HepG2 (cell line): Measurements from ENCODE around the gene WDR35. TPM values are rescaled to one million over a fixed set of nuclear protein-coding genes. Genes with fewer than 3 reads are reported as not detected.

Experiments used
- ARID3A ChIP-seq: IDR thresholded peaks from 2 replicates; pipeline ENCODE4 v1.6.1; 2012; ENCODE audit warnings: low read depth, low read length, improper control_type of control experiment
- BATF2 ChIP-seq: sonication (generic); formaldehyde crosslinking; IDR thresholded peaks from 2 replicates; pipeline ENCODE4 v1.8.0; 2022; ENCODE audit warnings: mild to moderate bottlenecking, missing genetic modification reagents, moderate library complexity
- E2F2 ChIP-seq: sonication (generic); formaldehyde crosslinking; IDR thresholded peaks from 2 replicates; pipeline ENCODE4 v1.4.0; 2020; ENCODE audit warnings: missing genetic modification reagents, borderline replicate concordance
- KDM1A ChIP-seq: IDR thresholded peaks from 2 replicates; pipeline ENCODE4 v1.6.1; 2016; ENCODE audit warnings: missing compliant biosample characterization
- MTA1 ChIP-seq: sonication (generic); formaldehyde crosslinking; IDR thresholded peaks from 2 replicates; pipeline ENCODE4 v1.4.0; 2020; ENCODE audit warnings: missing genetic modification reagents, mild to moderate bottlenecking, borderline replicate concordance
- MYC ChIP-seq: sonication (generic); formaldehyde crosslinking; IDR thresholded peaks from 2 replicates; pipeline ENCODE4 v1.9.0; 2021; ENCODE audit warnings: missing genetic modification reagents, borderline replicate concordance
- NAIF1 ChIP-seq: sonication (generic); formaldehyde crosslinking; IDR thresholded peaks from 2 replicates; pipeline ENCODE4 v1.5.0; 2020; ENCODE audit warnings: mild to moderate bottlenecking, missing genetic modification reagents, borderline replicate concordance
- NR2F6 ChIP-seq, 2 experiments: IDR thresholded peaks; 2 replicates each; pipeline ENCODE4 v1.6.1; 2016; ENCODE audit warnings: antibody characterized with exemption in 1 of 2, mild to moderate bottlenecking in 1 of 2
- PBX3 ChIP-seq: sonication (generic); formaldehyde crosslinking; IDR thresholded peaks from 2 replicates; pipeline ENCODE4 v1.8.1; 2023; ENCODE audit warnings: missing genetic modification reagents, inconsistent platforms, borderline replicate concordance
- RORA ChIP-seq: sonication (generic); formaldehyde crosslinking; IDR thresholded peaks from 2 replicates; pipeline ENCODE4 v1.5.0; 2020; ENCODE audit warnings: mild to moderate bottlenecking, missing genetic modification reagents, moderate library complexity
- SRSF1 ChIP-seq: fragments of 200-400 bp; formaldehyde crosslinking; optimal IDR thresholded peaks from 2 replicates; pipeline ENCODE3; 2017; ENCODE audit warnings: mild to moderate bottlenecking, low read depth, low read length, moderate library complexity
- ZBTB49 ChIP-seq: sonication (generic); formaldehyde crosslinking; IDR thresholded peaks from 2 replicates; pipeline ENCODE4 v1.4.0; 2020; ENCODE audit warnings: missing genetic modification reagents, borderline replicate concordance
- ZNF124 ChIP-seq: sonication (generic); formaldehyde crosslinking; IDR thresholded peaks from 2 replicates; pipeline ENCODE4 v1.4.0; 2020; ENCODE audit warnings: missing genetic modification reagents
- ZNF431 ChIP-seq: sonication (generic); formaldehyde crosslinking; IDR thresholded peaks from 2 replicates; pipeline ENCODE4 v1.9.0; 2022; ENCODE audit warnings: missing genetic modification reagents, low read depth, mild to moderate bottlenecking, borderline replicate concordance
- ZNF615 ChIP-seq: sonication (generic); formaldehyde crosslinking; IDR thresholded peaks from 2 replicates; pipeline ENCODE4 v1.5.0; 2020; ENCODE audit warnings: mild to moderate bottlenecking, missing genetic modification reagents, borderline replicate concordance
- ZNF687 ChIP-seq: sonication (generic); formaldehyde crosslinking; IDR thresholded peaks from 2 replicates; pipeline ENCODE4 v1.5.1; 2020; ENCODE audit warnings: mild to moderate bottlenecking, missing genetic modification reagents, moderate library complexity
- polyA plus RNA-seq, 8 experiments: library from polyadenylated mRNA; depleted of rRNA in 3 of 8; stranded (reverse) in 7 of 8; unstranded in 1 of 8; fragments of >200 nt; fragmentation: Illumina TruSeq in 4 of 8; extraction: Trizol in 4 of 8; gene quantifications; 2 replicates each; pipeline versions ENCODE4 v1.2.1 to v1.2.3, GENCODE V29; 2011 to 2016; ENCODE audit warnings: low read depth in 4 of 8, missing spikeins in 1 of 8, mixed read lengths in 1 of 8; ENCODE audit not compliant: insufficient read depth in 1 of 8
- total RNA-seq, 5 experiments: library from RNA; depleted of rRNA; stranded (reverse); fragments of >200 nt; fragmentation: Illumina TruSeq; extraction: Trizol; gene quantifications; 2 replicates each; pipeline ENCODE4 v1.2.3, GENCODE V29; 2016; ENCODE audit warnings: low read depth in 1 of 5

WDR35 gene
- total and polyA plus RNA-seq, 2 of the 13 experiments (the other 11 are each of a cell fraction or from before 2014, with no cell fraction given) = 11.1 to 19.6 TPM

- TF ChIP-seq PBX3 (CRISPR knock-in tag) (no peak), ZNF687 (no peak), MYC (CRISPR knock-in tag) (no peak), ZNF124 (peak; percentile 4; the same call in 1 of the 2 replicates), KDM1A (CRISPR knock-in tag) (no peak), NR2F6 (IDR thresholded peaks at IDR 0.05) (no peak), NR2F6 (CRISPR knock-in tag; IDR thresholded peaks at IDR 0.05) (no peak), NAIF1 (no peak), ZBTB49 (CRISPR knock-in tag) (no peak), ZNF431 (0 out of 2 replicates have a peak, but pooled peaks have one; percentile 56), RORA (no peak), E2F2 (CRISPR knock-in tag) (no peak), SRSF1 (no peak), ARID3A (no peak), MTA1 (CRISPR knock-in tag) (no peak), BATF2 (CRISPR knock-in tag) (no peak), ZNF615 (CRISPR knock-in tag) (peak; percentile 16; the same call in 1 of the 2 replicates)
Observed at GRCh38 chr2:19900931-19901441, 88.9 kb downstream of the WDR35 start (continued).
